HUES64 (cell line): ENCODE data around the gene SKIDA1.

Source experiments
- H3K27ac ChIP-seq: 2 replicates; pipeline ENCODE4 v1.7.0; 2013; ENCODE audit warnings: low read depth, low read length, inconsistent platforms
- H3K27me3 ChIP-seq: 2 replicates; pipeline ENCODE4 v1.6.1; 2013; ENCODE audit warnings: mild to moderate bottlenecking, low read length; ENCODE audit not compliant: insufficient read depth
- H3K36me3 ChIP-seq: 2 replicates; pipeline ENCODE4 v1.6.1; 2013; ENCODE audit warnings: mild to moderate bottlenecking, low read length; ENCODE audit not compliant: insufficient read depth
- H3K4me1 ChIP-seq: 2 replicates; pipeline ENCODE4 v1.6.1; 2013; ENCODE audit warnings: mild to moderate bottlenecking, low read length, moderate library complexity; ENCODE audit not compliant: insufficient read depth
- H3K4me3 ChIP-seq: 2 replicates; pipeline ENCODE4 v1.5.1; 2013; ENCODE audit warnings: mild to moderate bottlenecking, low read length, moderate library complexity
- H3K9ac ChIP-seq: 2 replicates; pipeline ENCODE4 v1.6.1; 2013; ENCODE audit warnings: mild to moderate bottlenecking, low read depth, low read length
- H3K9me3 ChIP-seq: 2 replicates; pipeline ENCODE4 v1.6.1; 2013; ENCODE audit warnings: low read depth, low read length; ENCODE audit not compliant: insufficient read depth
- WGBS: fragments of 150-250, 120-280 bp; methylation state at CpG from one replicate; pipeline ENCODE4 v1.1.7; 2013; ENCODE audit warnings: missing lambda C conversion rate; 5-methylcytosine and 5-hydroxymethylcytosine counted together

Gene SKIDA1

GRCh38 chr10:21507150-21507549, 18.3 kb downstream of the SKIDA1 start:
- peaks cover 81% of the 10 kb centered on the region for H3K4me1 ChIP-seq
- H3K27ac ChIP-seq = 0 out of 2 replicates have a peak overlapping the region, but pooled peaks have one; percentile 17
- peak overlapping the region; percentile 89 for H3K9ac ChIP-seq

GRCh38 chr10:21506351-21506750, 19.1 kb downstream of the SKIDA1 start:
- Histone ChIP-seq H3K36me3 (no peaks in the 10 kb centered on the region), H3K4me1 (peaks cover 81% of the 10 kb centered on the region), H3K4me3 (peak overlapping the region; percentile 90; the same call in 1 of the 2 replicates), H3K9me3 (no peaks in the 10 kb centered on the region), H3K27me3 (peaks cover 17% of the 10 kb centered on the region), H3K27ac (no peak overlapping the region), H3K9ac (no peak overlapping the region)
- 19% methylated on average over 2 of the region's 3 CpGs for WGBS

More at GRCh38 chr10:21507150-21507549, 18.3 kb downstream of the SKIDA1 start:
- 8% methylated on average over 21 of the region's 21 CpGs for WGBS
- no peaks in the 10 kb centered on the region for H3K9me3 ChIP-seq
- H3K36me3 ChIP-seq = no peaks in the 10 kb centered on the region
- H3K27me3 ChIP-seq = peaks cover 17% of the 10 kb centered on the region
- peak overlapping the region; percentile 90 for H3K4me3 ChIP-seq

- Histone ChIP-seq H3K9me3 (no peaks in the 10 kb centered on the region), H3K36me3 (no peaks in the 10 kb centered on the region), H3K4me1 (peaks cover 81% of the 10 kb centered on the region), H3K4me3 (no peak overlapping the region), H3K27me3 (peaks cover 17% of the 10 kb centered on the region), H3K9ac (no peak overlapping the region), H3K27ac (no peak overlapping the region)
- WGBS = 33% methylated on average over 4 of the region's 4 CpGs
Measured at GRCh38 chr10:21505711-21506278, 19.7 kb downstream of the SKIDA1 start.

- no peak overlapping the region for H3K27ac ChIP-seq
- no peaks in the 10 kb centered on the region for H3K36me3 ChIP-seq
- 89% methylated on average over 1 of the region's 1 CpG for WGBS
- no peak overlapping the region for H3K9ac ChIP-seq
- no peak overlapping the region for H3K4me3 ChIP-seq
- no peaks in the 10 kb centered on the region for H3K9me3 ChIP-seq
- peaks cover 34% of the 10 kb centered on the region for H3K27me3 ChIP-seq
- H3K4me1 ChIP-seq = peaks cover 88% of the 10 kb centered on the region
Measured at GRCh38 chr10:21503542-21503941, 21.9 kb downstream of the SKIDA1 start.

- Histone ChIP-seq H3K36me3 (no peaks in the 10 kb centered on the region), H3K9ac (no peak overlapping the region), H3K27me3 (peaks cover 39% of the 10 kb centered on the region), H3K4me3 (peak overlapping the region; percentile 14; the same call in 1 of the 2 replicates), H3K9me3 (no peaks in the 10 kb centered on the region), H3K27ac (no peak overlapping the region), H3K4me1 (peaks cover 88% of the 10 kb centered on the region)
- 26% methylated on average over 2 of the region's 3 CpGs for WGBS
Measured at GRCh38 chr10:21502348-21502740, 23.1 kb downstream of the SKIDA1 start.

GRCh38 chr10:21501731-21502347, 23.6 kb downstream of the SKIDA1 start:
- peaks cover 36% of the 10 kb centered on the region for H3K27me3 ChIP-seq
- peaks cover 84% of the 10 kb centered on the region for H3K4me1 ChIP-seq
- peak overlapping the region; percentile 14; the same call in 1 of the 2 replicates for H3K4me3 ChIP-seq
- no peak overlapping the region; the same call in 1 of the 2 replicates for H3K27ac ChIP-seq
- no peak overlapping the region for H3K9ac ChIP-seq
- H3K9me3 ChIP-seq = no peaks in the 10 kb centered on the region
- H3K36me3 ChIP-seq = no peaks in the 10 kb centered on the region
- 63% methylated on average over 1 of the region's 2 CpGs for WGBS

- H3K4me3 ChIP-seq = peak overlapping the region; percentile 60
Measured at GRCh38 chr10:21501091-21501490, 24.4 kb downstream of the SKIDA1 start.

GRCh38 chr10:21500578-21500910, 24.9 kb downstream of the SKIDA1 start:
- Histone ChIP-seq H3K27me3 (peaks cover 26% of the 10 kb centered on the region), H3K4me3 (peak overlapping the region; percentile 60), H3K4me1 (peaks cover 71% of the 10 kb centered on the region), H3K9ac (peak overlapping the region; percentile 74), H3K27ac (peak overlapping the region; percentile 75), H3K9me3 (no peaks in the 10 kb centered on the region), H3K36me3 (no peaks in the 10 kb centered on the region)
- WGBS = 5% methylated on average over 13 of the region's 14 CpGs

More at GRCh38 chr10:21501091-21501490, 24.4 kb downstream of the SKIDA1 start:
- Histone ChIP-seq H3K27ac (peak overlapping the region; percentile 75; the same call in 1 of the 2 replicates), H3K9me3 (no peaks in the 10 kb centered on the region), H3K36me3 (no peaks in the 10 kb centered on the region), H3K4me1 (peaks cover 76% of the 10 kb centered on the region), H3K9ac (peak overlapping the region; percentile 74; the same call in 1 of the 2 replicates), H3K27me3 (peaks cover 30% of the 10 kb centered on the region)
- WGBS = 59% methylated on average over 5 of the region's 5 CpGs

GRCh38 chr10:21499701-21500577, 25.5 kb downstream of the SKIDA1 start:
- 2% methylated on average over 72 of the region's 72 CpGs for WGBS
- H3K9me3 ChIP-seq = no peaks in the 10 kb centered on the region
- H3K36me3 ChIP-seq = no peaks in the 10 kb centered on the region
- peak overlapping the region; percentile 60 for H3K4me3 ChIP-seq
- peak overlapping the region; percentile 74 for H3K9ac ChIP-seq
- peaks cover 26% of the 10 kb centered on the region for H3K27me3 ChIP-seq
- peak overlapping the region; percentile 75 for H3K27ac ChIP-seq
- H3K4me1 ChIP-seq = peaks cover 65% of the 10 kb centered on the region

- Histone ChIP-seq H3K27me3 (peaks cover 26% of the 10 kb centered on the region), H3K36me3 (no peaks in the 10 kb centered on the region), H3K4me3 (peak overlapping the region; percentile 60), H3K27ac (no peak overlapping the region), H3K9ac (peak overlapping the region; percentile 74; the same call in 1 of the 2 replicates), H3K4me1 (peaks cover 61% of the 10 kb centered on the region), H3K9me3 (no peaks in the 10 kb centered on the region)
- WGBS = 34% methylated on average over 7 of the region's 8 CpGs
Measured at GRCh38 chr10:21498986-21499385, 26.5 kb downstream of the SKIDA1 start.

GRCh38 chr10:21498377-21498776, 27.1 kb downstream of the SKIDA1 start:
- Histone ChIP-seq H3K36me3 (peaks cover 4% of the 10 kb centered on the region; the same call in 1 of the 2 replicates), H3K4me3 (no peak overlapping the region), H3K27me3 (peaks cover 26% of the 10 kb centered on the region), H3K9ac (no peak overlapping the region), H3K27ac (no peak overlapping the region), H3K4me1 (peaks cover 58% of the 10 kb centered on the region), H3K9me3 (no peaks in the 10 kb centered on the region)
- 60% methylated on average over 2 of the region's 2 CpGs for WGBS
